ENCODE measurements around the gene SORCS2.

The SORCS2 gene

DNA sequence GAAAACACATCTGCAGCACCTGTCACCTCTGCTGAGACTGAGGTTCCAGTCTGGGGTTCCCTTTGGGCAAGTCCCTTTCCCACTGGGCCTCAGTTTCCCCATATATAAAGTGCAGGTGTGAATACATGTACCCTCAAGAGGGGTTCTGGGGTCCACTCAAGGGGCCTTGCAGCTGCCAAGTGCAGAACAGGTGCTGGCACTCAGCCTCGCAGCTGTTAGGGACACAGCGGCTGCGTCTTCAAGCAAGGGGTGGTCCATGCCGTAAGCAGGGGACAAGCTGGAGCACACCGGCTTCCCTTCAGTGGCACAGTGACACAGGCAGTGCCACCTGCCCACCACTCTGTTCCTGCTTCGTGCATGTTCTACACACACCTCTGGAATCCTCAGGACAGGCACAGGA is 329.3 kb downstream of the SORCS2 start:
- Histone ChIP-seq H3K4me3 (ENCODE audit: low read depth, low read length) (no peak overlapping the region), H3K27me3 (no peaks in the 10 kb centered on the region), H3K4me1 (peaks cover 17% of the 10 kb centered on the region), H3K36me3 (no peaks in the 10 kb centered on the region), H3K9me3 (no peaks in the 10 kb centered on the region)
- DNase-seq: no peak
- TF ChIP-seq, protein P1, sequence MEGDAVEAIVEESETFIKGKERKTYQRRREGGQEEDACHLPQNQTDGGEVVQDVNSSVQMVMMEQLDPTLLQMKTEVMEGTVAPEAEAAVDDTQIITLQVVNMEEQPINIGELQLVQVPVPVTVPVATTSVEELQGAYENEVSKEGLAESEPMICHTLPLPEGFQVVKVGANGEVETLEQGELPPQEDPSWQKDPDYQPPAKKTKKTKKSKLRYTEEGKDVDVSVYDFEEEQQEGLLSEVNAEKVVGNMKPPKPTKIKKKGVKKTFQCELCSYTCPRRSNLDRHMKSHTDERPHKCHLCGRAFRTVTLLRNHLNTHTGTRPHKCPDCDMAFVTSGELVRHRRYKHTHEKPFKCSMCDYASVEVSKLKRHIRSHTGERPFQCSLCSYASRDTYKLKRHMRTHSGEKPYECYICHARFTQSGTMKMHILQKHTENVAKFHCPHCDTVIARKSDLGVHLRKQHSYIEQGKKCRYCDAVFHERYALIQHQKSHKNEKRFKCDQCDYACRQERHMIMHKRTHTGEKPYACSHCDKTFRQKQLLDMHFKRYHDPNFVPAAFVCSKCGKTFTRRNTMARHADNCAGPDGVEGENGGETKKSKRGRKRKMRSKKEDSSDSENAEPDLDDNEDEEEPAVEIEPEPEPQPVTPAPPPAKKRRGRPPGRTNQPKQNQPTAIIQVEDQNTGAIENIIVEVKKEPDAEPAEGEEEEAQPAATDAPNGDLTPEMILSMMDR (IDR thresholded peaks at IDR 0.05; ENCODE audit: low read depth, low read length): no peak

DNA sequence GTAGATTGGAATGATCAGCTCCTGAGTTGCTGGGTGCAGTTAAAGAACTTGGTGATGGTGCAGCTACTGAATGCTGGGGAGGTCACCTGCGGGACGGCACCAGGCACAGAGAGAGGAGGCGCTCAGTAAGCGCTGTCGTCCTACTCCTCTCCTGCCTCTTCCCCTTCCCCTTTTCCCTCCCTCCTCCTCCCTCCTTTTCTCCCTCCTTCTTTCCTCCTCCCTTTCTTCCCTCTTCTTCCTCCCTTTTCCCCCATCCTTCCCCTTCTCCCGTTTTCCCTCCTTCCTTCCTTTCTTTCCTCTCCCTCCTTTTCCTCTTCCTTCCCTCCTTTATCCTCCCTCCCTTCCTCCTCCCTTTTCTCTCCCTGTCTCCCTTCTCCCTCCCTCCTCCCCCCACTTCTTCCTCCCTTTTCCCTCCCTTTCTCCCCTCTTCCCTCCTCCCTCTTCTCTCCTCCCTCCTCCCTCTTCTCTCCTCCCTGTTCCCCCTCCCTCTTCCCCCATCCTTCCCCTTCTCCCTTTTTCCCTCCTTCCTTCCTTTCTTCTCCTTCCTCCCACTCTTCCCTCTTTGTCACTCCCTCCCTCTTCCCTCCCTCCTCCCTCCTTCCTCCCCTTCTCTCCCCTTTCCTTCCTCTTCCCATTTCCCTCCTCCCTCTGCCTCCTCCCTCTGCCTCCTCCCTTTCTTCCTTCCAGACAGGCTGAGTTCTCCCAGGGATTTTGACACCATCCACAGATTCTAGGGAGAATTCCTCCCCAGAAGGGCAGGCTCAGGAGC is 330.3 kb downstream of the SORCS2 start:
- DNase-seq: no peak
- no peaks in the 10 kb centered on the region for H3K36me3 ChIP-seq
- H3K27me3 ChIP-seq: no peaks in the 10 kb centered on the region
- H3K4me1 ChIP-seq: peaks cover 16% of the 10 kb centered on the region
- TF ChIP-seq, protein P1 (IDR thresholded peaks at IDR 0.05; ENCODE audit: low read depth, low read length): no peak
- no peaks in the 10 kb centered on the region for H3K9me3 ChIP-seq
- H3K4me3 ChIP-seq (ENCODE audit: low read depth, low read length): no peak overlapping the region

DNA sequence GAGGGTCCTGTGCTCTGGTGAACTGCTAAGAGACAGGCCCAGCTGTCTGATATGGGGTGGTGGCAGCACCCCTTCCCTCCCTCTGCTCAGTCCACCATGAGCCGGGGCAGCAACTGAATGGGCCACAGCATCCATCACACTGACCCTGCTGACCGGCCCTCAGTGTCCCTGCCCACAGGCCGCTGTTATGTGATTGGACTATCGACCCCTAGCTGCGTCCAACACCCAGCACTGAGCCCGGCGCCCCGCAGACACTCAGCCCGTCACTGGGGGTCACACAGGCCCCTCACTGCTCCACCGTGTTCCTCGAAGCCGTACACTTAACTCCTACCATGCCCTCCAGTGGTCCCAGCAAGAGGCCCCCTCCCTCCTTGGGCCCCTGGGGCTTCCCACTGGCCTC is 331.2 kb downstream of the SORCS2 start:
- TF ChIP-seq, protein P1 (IDR thresholded peaks at IDR 0.05; ENCODE audit: low read depth, low read length): no peak
- H3K27me3 ChIP-seq: no peaks in the 10 kb centered on the region
- no peaks in the 10 kb centered on the region for H3K9me3 ChIP-seq
- no peak for DNase-seq
- H3K36me3 ChIP-seq: no peaks in the 10 kb centered on the region
- no peak overlapping the region for H3K4me3 ChIP-seq (ENCODE audit: low read depth, low read length)
- peaks cover 16% of the 10 kb centered on the region for H3K4me1 ChIP-seq

DNA sequence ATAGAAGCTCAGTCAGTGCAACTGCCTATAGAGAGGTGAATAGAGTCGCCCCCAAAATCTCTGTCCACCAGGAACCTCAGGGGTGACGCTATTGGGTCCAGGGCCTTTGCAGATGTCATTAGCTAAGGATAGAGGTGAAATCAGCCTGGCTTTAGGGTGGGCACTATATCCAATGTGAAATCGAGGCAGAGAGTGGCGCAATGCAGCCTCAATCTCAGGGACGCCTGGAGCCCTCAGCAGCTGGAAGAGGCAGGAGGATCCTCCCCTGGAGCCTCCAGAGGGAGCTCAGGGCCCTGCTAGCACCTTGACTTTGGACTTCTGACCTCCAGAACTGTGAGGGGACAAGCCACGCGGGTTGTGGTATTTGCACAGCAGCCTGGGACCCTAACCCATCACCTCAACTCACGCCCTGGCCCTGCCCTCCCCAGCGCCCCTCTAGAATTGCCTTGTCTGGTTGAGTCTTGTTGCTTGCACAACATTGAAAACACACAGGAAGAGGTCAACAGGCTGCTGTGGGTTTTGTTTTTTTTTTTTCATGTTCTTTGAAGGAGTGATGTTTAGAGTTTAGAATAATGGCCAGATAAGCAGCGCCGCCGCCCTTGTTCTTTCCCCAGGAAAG is 331.8 kb downstream of the SORCS2 start:
- Histone ChIP-seq H3K36me3 (no peaks in the 10 kb centered on the region), H3K4me1 (peaks cover 16% of the 10 kb centered on the region), H3K27me3 (no peaks in the 10 kb centered on the region), H3K9me3 (no peaks in the 10 kb centered on the region), H3K4me3 (ENCODE audit: low read depth, low read length) (no peak overlapping the region)
- TF ChIP-seq, protein P1 (IDR thresholded peaks at IDR 0.05; ENCODE audit: low read depth, low read length): no peak
- DNase-seq: no peak

DNA sequence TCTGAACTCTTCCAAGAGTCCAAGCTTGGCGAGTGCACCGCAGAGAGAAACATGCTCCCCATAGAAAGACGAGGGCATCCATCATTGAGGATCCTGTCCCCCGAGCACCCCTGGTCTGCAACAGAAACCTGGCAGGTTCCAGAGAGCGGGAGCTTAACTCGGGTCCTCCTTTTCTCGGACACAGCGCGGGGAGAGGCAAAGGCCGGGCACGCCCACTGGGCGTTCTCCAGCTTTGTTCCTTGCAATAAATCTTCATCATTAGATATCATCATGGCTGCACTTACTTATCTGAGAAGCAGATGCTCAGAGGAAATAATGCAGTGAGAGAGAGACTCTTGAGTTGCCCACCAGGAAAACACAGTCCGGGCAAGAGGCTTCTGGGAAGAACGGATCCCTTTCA is 332.5 kb downstream of the SORCS2 start:
- Histone ChIP-seq H3K36me3 (no peaks in the 10 kb centered on the region), H3K4me3 (ENCODE audit: low read depth, low read length) (no peak overlapping the region), H3K9me3 (no peaks in the 10 kb centered on the region), H3K4me1 (peaks cover 9% of the 10 kb centered on the region), H3K27me3 (no peaks in the 10 kb centered on the region)
- no peak for DNase-seq
- TF ChIP-seq, protein P1 (IDR thresholded peaks at IDR 0.05; ENCODE audit: low read depth, low read length): no peak

DNA sequence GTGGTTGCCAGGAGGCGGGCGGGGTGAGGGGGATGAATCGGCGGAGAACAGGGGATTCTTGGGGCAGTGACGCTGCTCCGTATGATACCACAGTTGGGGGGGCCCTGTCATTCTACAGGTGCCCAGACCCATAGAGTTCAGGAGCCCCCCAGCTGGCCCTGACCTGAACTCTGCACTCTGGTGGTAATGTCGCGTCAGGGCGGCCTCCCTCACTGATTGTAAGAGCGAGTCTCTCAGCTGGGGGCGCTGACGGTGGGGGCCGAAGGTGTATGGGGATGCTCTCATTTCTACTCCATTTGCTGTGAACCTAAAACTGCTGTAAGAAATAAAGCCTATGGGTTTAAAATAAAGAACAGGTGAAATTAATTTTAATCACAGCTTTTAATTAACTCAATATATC is 334.2 kb downstream of the SORCS2 start:
- Histone ChIP-seq H3K4me3 (ENCODE audit: low read depth, low read length) (no peak overlapping the region), H3K4me1 (no peaks in the 10 kb centered on the region), H3K9me3 (no peaks in the 10 kb centered on the region), H3K27me3 (no peaks in the 10 kb centered on the region), H3K36me3 (no peaks in the 10 kb centered on the region)
- DNase-seq: no peak
- TF ChIP-seq, protein P1 (IDR thresholded peaks at IDR 0.05; ENCODE audit: low read depth, low read length): peak; percentile 11; the same call in 1 of the 2 replicates

All from BE2C (cell line).